Frontal cortex (tissue), 4 donors: ENCODE measurements around the gene KAZN. TPM values are rescaled to one million over a fixed set of nuclear protein-coding genes. Genes with fewer than 3 reads are reported as not detected.

Experiments
- DNase-seq, 2 donors: peaks; one replicate each; pipeline ENCODE4 v3.0.0; 2012; ENCODE audit warnings: low spot score in 2 of 2
- FAIRE-seq: peaks from 2 replicates; lab custom pipeline; 2012; peaks lifted over from hg19 to GRCh38; lab: Jason Lieb, UNC
- total RNA-seq: library from RNA; depleted of rRNA; stranded (reverse); fragments of >200 nt; gene quantifications from one replicate; pipeline ENCODE4 v1.2.3, GENCODE V29; 2014
- donor health status: control.
- donor health status: control.
- donor health status: control.

The KAZN gene
- total RNA-seq, 1 donor from 2014 or later = 17.1 TPM

DNA sequence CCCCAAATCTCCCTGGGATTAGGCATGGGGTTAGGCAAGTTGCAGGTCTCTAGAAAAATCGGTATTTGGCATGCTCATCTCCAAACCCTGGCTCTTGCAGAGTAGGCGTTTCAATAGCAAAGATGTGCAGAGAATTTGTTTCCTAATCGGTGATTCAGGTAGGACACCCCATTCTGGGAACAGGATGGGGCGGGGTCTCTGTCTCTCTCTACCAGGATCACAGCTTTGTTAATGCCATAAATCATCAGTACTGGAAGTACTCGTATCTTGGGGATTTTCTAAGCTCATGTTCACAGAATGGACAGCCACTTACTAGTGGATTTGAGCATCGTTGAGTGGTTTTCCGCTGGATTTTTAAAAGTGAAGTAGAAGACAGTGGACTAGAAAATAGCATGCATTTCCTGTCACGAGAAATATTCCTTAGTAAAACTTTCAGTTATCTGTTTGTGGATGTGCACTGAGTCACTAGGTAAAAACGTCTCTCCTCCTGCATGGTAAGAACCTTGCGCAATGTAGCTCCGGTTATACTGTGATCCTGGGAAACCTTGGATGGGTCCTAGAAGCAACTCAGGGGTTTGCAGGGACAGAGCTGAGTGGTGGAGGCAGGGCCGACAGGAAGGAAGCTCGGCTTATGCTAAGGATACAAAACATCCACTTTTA, 560.2 kb downstream of the KAZN start:
- no peak for DNase-seq
- no peak for FAIRE-seq

DNA sequence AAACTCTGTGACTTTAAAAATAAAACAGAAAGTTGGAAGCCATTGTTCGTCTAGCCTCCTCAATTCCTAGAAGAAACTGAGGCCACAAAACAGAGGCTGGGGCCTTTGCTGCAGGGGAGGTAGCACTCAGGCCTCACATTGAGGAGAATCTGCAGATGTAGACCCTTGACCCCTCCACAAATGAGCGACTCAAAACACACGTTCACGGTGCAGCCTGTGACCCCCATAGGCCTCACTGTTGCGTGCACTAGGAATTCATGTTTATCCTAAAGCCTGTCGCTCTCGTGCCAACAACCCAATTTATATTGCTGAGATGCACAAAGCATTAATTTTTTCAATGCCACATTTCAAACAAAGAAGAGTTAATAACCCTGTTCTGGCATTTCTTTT, 560.7 kb downstream of the KAZN start:
- no peak for DNase-seq
- FAIRE-seq = no peak

DNA sequence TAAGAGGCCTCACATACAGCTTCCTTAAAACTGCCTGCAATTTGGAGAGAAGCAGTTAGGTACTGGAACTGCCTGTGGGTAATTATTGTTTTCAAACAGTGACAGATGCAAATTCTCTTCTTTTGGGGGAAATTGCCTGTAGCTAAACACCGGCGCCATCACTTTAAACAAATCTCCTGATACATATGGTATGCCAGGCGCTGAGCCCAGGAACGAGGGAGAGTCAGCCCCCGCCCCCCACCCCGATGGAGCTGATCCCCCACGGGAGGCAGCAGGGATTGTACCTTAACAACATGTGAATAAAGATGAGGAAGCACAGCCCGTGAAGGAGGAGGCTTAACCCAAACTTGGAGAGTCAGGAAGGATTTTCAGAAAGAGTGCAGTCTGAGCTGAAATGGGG, 562.1 kb downstream of the KAZN start:
- FAIRE-seq (no peak), DNase-seq (no peak)

DNA sequence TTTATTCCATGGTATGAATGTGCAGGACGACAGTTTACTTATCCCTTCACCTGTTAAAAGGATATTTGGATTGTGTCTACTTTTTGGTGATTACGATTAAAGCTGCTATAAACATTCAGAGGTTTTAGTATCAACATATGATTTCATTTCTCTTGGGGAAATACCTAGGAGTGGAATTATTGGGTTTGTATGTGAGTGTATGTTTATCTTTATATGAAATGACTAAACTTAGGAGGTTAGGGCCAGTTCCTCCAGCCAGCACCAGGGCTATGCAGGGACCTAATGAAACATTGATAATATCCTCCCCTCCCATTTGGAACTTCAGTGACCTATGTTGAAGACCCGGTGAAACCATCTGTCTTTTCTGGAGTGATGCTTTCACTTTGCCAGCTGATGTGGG, 568.9 kb downstream of the KAZN start:
- FAIRE-seq (no peak), DNase-seq (no peak)
